Measurements from ENCODE around the gene LRRC10. TPM values are rescaled to one million over a fixed set of nuclear protein-coding genes. Genes with fewer than 3 reads are reported as not detected.

The LRRC10 gene
- total and polyA plus RNA-seq, 2 donors (not counting 3 experiments of a cell fraction or from before 2014, with no cell fraction given) = not detected

- Histone ChIP-seq H3K27ac (ENCODE audit: insufficient read depth, low read depth, low read length) (no peak overlapping the region), H3K4me1 (ENCODE audit: control insufficient read depth, extremely low read depth, insufficient read depth, low read length) (no peaks in the 10 kb centered on the region), H3K9me3 (replicated peaks; ENCODE audit: control insufficient read depth, insufficient read depth, low read length) (no peaks in the 10 kb centered on the region), H3K79me2 (ENCODE audit: control insufficient read depth, insufficient read depth, low read length) (no peaks in the 10 kb centered on the region), H3K36me3 (ENCODE audit: control insufficient read depth in 2 of 2, extremely low read depth in 1 of 2, insufficient read depth in 2 of 2, low read length in 2 of 2) (no peaks in the 10 kb centered on the region), H3K4me3 (replicated peaks in 1 of 3; ENCODE audit: insufficient read depth in 1 of 3, low read depth in 1 of 3, low read length in 3 of 3) (no peak overlapping the region), H3K9ac (replicated peaks; ENCODE audit: extremely low read depth, insufficient read depth, low read length) (no peak overlapping the region), H4K20me1 (replicated peaks; ENCODE audit: control insufficient read depth, extremely low read depth, insufficient read depth, low read length) (no peaks in the 10 kb centered on the region), H3K4me2 (ENCODE audit: insufficient read depth, low read length) (no peak overlapping the region), H3K27me3 (ENCODE audit: control insufficient read depth in 2 of 2, insufficient read depth in 2 of 2, low read length in 2 of 2) (peaks cover 0 to 2% of the 10 kb centered on the region in 2 experiments), H2AFZ (ENCODE audit: low read depth, low read length) (no peak overlapping the region), H3K9me1 (replicated peaks; ENCODE audit: control insufficient read depth, extremely low read depth, insufficient read depth, low read length) (no peaks in the 10 kb centered on the region)
- BruUV-seq (replicated peaks) = no TSS peak
- intact Hi-C loops (cut with micrococcal nuclease) = no loop called here
- no peak for DNase-seq (ENCODE audit: low read depth, low spot score)
- dilution Hi-C loops (cut with MboI; ENCODE audit: extremely low pct_ligation_motif_present, low sequenced_read_pairs) = no loop called here
- POLR2A ChIA-PET = no interaction called here
- no peak for FAIRE-seq
- TF ChIP-seq POLR2AphosphoS5 (IDR thresholded peaks at IDR 0.05; ENCODE audit: insufficient read depth, low read depth, low read length) (no peak), POLR2A (IDR thresholded peaks at IDR 0.05; ENCODE audit: low read depth, low read length) (no peak), EZH2 (IDR thresholded peaks at IDR 0.05; ENCODE audit: borderline replicate concordance, low read depth, low read length, severe bottlenecking) (no peak), JUN (IDR thresholded peaks at IDR 0.05; ENCODE audit: borderline replicate concordance, insufficient read depth, insufficient read length, low read depth) (no peak), FOS (IDR thresholded peaks at IDR 0.05; ENCODE audit: borderline replicate concordance, insufficient read depth, low read length) (no peak), MYC (IDR thresholded peaks at IDR 0.05; ENCODE audit: low read depth, low read length) (no peak), CTCF (IDR thresholded peaks at IDR 0.05; ENCODE audit: extremely low read depth in 1 of 2, insufficient read depth in 1 of 2, low read depth in 1 of 2, low read length in 2 of 2) (no peak), GATA2 (IDR thresholded peaks at IDR 0.05; ENCODE audit: insufficient read depth, insufficient read length, low read depth, low read length) (no peak)
- TF ChIP-seq, protein P1, sequence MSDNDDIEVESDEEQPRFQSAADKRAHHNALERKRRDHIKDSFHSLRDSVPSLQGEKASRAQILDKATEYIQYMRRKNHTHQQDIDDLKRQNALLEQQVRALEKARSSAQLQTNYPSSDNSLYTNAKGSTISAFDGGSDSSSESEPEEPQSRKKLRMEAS (IDR thresholded peaks at IDR 0.05; ENCODE audit: insufficient read depth, insufficient read length) = no peak
- CTCF ChIA-PET = interaction anchor here (2.3 kb wide), 1 partner anchor 10 kb away, joined by 16 read pairs; no protein-coding TSS in a partner anchor
Observed at GRCh38 chr12:69630191-69630590, 19.5 kb upstream of the LRRC10 start.

Measured in endothelial cell of umbilical vein (primary cell).